ENCODE data around the gene UGT2A1. TPM values are rescaled to one million over a fixed set of nuclear protein-coding genes. Genes with fewer than 3 reads are reported as not detected.

The UGT2A1 gene
- polyA plus RNA-seq, 1 donor, result 0.09 TPM

DNA sequence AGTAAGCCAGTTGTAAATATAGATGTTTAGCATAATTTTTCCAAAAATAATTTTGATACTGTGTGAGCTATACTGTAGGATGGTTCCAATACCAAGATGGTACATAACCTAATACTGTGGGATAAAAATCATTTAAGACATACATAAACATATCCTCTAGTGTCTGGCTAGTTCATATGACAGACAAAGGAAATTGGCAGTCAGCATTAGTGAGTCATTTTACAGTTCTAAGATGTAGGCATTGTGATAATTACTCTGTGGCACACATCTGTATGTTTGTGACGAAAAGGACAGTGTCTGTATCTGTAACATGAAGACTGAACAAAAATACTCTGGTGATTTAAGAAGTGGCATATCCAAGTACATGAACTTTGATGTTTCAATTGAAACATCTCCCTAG, 63.2 kb downstream of the UGT2A1 start:
- DNase-seq (ENCODE audit: low read depth), result no peak

DNA sequence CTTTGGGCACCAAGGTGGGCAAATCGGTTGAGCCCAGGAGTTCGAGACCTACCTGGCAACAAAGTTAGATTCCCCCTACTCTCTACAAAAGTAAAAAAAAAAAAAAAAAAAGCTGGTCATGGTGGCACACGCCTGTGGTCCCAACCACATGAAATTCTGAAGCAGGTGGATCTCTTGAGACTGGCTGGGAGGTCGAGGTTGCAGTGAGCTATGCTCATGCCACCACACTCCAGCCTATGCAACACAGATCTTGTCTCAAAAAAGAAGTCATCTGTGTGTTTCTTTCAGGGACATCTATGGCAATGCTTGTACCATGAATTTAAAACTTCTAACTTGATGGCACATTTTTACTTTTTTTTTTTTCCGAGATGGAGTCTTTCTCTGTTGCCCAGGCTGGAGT, 68.9 kb downstream of the UGT2A1 start:
- no peak for DNase-seq (ENCODE audit: low read depth)

DNA sequence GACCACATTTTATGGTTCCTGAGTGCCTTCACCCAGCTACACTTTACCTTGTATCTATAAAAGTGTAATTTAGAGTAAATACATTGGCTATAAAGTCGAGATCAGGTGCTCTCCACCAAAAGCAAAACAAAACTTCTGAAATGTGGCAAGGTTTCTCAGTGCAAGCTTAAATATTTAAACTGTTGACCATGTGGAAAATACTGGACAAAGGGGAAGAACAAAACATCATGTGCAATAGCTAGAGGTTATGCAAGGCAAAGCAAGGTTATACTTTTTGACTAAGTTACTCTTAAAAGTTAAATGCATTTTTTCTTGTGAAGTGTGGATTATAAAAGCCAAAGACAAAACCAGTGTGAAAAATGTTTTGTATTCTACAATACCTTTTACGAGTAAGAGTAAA, 69.5 kb downstream of the UGT2A1 start:
- no peak for DNase-seq (ENCODE audit: low read depth)

DNA sequence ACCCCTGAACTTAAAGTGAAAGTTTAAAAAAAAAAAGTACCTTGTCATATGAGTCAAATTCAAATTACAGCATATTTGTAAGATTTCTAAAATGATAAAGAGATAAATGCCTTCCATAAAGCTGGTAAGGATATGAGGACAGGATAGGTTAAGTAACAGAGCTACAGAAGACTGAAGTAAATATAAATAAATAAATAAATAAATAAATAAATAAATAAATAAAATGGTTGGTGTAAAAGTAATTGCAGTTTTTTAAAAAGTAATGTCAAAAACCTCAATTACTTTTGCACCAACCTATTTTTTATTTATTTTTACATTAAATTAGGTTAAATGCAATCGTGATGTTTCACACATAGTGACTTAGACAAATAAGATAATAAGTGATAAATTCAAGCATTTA, 75.8 kb downstream of the UGT2A1 start:
- no peak for DNase-seq (ENCODE audit: low read depth)

DNA sequence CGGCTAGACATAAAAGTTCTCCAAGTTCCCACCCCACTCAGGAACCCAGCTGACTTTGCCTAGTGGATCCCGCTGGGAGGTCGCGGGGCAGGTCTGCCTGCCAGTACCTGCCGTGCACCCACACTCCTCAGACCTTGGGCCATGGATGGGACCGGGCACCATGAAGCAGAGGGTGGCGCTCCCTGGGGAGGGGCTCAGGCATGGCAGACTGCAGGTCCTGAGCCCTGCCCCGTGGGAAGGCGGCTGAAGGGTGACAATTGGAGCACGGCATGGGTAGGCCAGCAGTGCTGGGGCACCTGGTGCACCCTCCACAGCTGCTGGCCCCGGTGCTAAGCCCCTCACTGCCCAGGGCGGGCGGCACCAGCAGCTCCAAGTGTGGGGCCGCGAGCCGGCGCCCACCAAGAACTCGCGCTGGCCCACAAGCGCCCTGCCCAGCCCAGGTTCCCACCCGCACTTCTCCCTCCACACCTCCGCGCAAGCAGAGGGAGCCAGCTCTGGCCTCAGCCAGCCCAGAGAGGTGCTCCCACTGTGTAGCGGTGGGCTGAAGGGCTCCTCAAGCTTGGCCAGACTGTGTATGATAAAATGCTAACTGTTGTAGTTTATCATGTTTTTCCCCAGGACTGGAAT, 76.7 kb downstream of the UGT2A1 start:
- DNase-seq (ENCODE audit: low read depth), result no peak

DNA sequence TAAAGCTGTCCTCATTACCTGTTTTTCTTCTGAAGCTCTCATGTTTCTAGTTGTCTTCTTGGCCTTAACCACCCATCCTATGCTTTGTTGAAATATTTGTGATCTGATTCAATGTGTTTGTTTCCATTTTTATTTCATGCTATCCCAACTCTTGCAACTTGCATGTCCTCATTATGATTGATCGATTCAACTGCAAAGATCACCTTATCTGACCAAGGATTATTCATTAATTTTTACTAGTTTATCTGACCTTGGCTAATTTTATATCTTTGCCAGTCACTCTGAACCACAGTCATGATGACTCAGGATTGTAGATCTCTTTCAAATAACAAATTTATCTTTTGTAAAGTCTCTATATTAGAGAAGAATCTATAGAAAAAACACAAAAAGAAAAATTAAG, 84.3 kb downstream of the UGT2A1 start:
- no peak for DNase-seq (ENCODE audit: low read depth)

DNA sequence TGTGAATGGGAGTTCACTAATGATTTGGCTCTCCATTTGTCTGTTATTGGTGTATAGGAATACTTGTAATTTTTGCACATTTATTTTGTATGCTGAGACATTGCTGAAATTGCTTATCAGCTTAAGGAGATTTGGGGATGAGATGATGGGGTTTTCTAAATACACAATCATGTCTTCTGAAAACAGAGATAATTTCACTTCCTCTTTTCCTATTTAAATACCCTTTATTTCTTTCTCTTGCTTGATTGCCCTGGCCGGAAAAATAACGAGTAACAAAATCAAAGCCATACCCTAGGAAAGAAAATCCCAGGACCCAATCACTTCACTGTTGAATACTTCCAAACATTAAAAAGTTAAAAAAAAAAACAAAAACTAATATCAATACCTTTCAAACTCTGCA, 89.6 kb downstream of the UGT2A1 start:
- DNase-seq (ENCODE audit: low read depth), result no peak

DNA sequence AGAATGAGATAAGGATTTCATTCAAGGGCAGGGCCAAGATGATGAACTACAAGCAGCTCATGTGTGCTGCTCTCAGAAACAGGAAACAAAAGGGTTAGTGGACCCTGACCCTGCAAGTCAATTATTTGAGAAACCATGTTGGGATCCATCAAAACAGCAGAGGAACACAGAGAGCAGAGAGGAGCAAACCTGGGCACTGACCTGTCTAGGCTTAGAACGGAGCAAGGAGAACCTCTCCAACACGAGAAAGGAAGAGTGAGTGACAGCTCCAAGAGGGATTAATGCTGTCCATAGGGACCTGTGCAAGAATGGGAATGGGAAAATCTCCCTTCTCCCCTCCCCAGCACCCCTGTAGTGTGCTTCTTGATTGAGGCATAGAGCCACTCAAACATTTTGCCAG, 103.4 kb downstream of the UGT2A1 start:
- no peak for DNase-seq (ENCODE audit: low read depth)

DNA sequence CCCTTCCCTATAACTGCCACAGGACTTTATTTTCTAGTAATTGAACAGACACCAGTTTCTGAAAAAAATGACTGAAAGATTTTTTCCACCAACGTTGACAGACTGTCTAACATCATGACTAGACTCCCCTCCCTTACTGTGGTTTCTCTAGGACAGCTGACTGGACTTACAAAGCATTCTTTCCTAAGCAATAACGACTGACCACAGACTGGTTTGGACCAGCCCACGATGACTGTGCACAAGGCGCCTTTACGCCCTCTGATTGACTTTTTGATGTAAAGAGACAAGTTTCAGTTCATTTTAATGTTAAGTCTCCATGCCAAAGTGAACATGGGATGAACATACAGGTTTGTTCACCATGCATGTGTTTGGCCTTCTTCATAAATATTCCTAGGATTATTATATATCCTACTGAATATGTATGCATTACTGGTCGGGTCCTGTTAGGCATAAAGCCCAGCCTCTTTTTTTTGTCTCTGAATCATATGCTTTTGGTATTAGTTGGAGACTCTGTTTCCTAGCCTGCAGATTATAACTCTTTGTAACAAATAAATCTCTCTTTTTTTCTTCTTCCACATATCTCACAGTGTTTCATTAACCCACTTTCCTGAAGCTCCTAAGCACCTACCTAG, 106.8 kb downstream of the UGT2A1 start:
- DNase-seq (ENCODE audit: low read depth), result no peak

Other genes with a start within 250 kb of the UGT2A1 start
- not detected for gene UGT2B4, start 157.3 kb downstream of the UGT2A1 start, polyA plus RNA-seq (ENCODE audit: insufficient read length)
- not detected for gene UGT2A2, start 13.6 kb downstream of the UGT2A1 start, polyA plus RNA-seq (ENCODE audit: insufficient read length)
- 0.61 TPM for gene SULT1B1, start 107.4 kb upstream of the UGT2A1 start, polyA plus RNA-seq (ENCODE audit: insufficient read length)
- 23.6 TPM for gene SULT1E1, start 206.9 kb upstream of the UGT2A1 start, polyA plus RNA-seq (ENCODE audit: insufficient read length)

Data from forelimb muscle (tissue), 1 donor.